ENCODE data around the gene SYDE2. TPM values are rescaled to one million over a fixed set of nuclear protein-coding genes. Genes with fewer than 3 reads are reported as not detected.

The SYDE2 gene
- total RNA-seq, 2 experiments from 2014 or later, result 2.7 to 2.8 TPM

DNA sequence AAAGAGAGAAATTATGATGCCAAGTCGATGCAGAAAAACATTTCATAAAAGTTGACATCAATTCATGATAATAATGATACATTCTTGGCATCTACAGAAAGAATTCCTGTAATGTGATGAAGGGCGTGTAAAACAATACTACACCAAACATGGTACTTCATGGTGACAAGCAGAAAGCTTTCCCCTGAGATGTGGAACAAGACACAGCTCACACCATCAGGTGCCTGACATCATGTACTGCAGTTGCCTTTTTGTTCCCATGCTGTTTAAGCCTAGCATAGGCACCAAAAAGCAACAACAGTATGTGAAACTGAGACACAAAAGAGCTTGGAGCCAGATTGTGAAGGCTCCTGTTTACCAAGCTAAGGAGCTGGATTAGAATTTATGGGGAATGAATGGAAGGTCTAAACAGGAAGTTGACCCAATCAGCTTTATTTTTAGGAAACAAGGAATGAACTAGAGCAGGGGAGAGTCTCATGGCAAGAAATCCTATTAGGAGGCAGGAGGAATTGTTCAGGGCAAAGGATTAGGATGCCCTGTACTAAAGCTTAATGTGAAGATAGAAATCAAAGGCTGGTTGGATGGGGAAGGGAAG lies 67.2 kb downstream of the SYDE2 start:
- POLR2A ChIA-PET, result interaction anchor here (0.6 kb wide), 1 partner anchor 35 kb away, joined by 3 read pairs; no protein-coding TSS in a partner anchor
- CTCF ChIA-PET, result no interaction called here
- H3K4me3 Mint-ChIP-seq, result no peak overlapping the region
- H3K9me3 Mint-ChIP-seq, result no peaks in the 10 kb centered on the region
- H3K4me1 Mint-ChIP-seq (ENCODE audit: low read depth), result no peaks in the 10 kb centered on the region
- H3K36me3 Mint-ChIP-seq, result no peaks in the 10 kb centered on the region
- H3K27ac Mint-ChIP-seq, result no peak overlapping the region
- no peaks in the 10 kb centered on the region for H3K27me3 Mint-ChIP-seq
- intact Hi-C loops (cut with micrococcal nuclease), result no loop called here
- no peak for DNase-seq

GRCh38 chr1:85132078-85132720 lies 68.6 kb downstream of the SYDE2 start:
- intact Hi-C loops (cut with micrococcal nuclease), result no loop called here
- POLR2A ChIA-PET, result no interaction called here

DNA sequence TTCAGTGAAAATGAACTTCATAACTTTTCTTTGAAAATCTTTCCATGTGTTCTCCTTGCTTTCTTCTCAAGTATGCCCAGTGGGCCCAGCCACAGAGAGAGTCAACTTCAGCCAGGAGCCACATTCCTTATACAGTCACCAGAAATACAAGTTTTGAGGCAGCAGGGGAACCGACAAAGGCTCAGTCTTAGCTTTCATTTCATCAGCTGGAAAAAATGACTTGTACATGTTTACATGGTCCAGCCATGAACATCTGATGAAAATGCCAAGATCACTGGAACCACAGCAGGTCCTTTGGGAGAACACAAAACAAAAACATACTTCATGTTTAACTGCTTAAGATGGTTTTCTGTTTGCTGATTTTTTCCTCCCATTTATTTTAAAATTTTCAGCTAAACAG lies 72.5 kb downstream of the SYDE2 start:
- H3K27me3 Mint-ChIP-seq, result peaks cover 3% of the 10 kb centered on the region
- H3K4me3 Mint-ChIP-seq, result no peak overlapping the region
- no peak overlapping the region for H3K27ac Mint-ChIP-seq
- H3K4me1 Mint-ChIP-seq (ENCODE audit: low read depth), result no peaks in the 10 kb centered on the region
- H3K9me3 Mint-ChIP-seq, result no peaks in the 10 kb centered on the region
- ChIA-PET CTCF (no interaction called here), POLR2A (no interaction called here)
- no peak for DNase-seq
- no peaks in the 10 kb centered on the region for H3K36me3 Mint-ChIP-seq
- intact Hi-C loops (cut with micrococcal nuclease), result no loop called here

More at GRCh38 chr1:85132078-85132720, 68.6 kb downstream of the SYDE2 start:
- H3K36me3 Mint-ChIP-seq, result no peaks in the 10 kb centered on the region
- H3K27me3 Mint-ChIP-seq, result peaks cover 3% of the 10 kb centered on the region
- CTCF ChIA-PET, result interaction anchor here (0.9 kb wide), 1 partner anchor 39 kb away, joined by 3 read pairs; no protein-coding TSS in a partner anchor
- no peaks in the 10 kb centered on the region for H3K9me3 Mint-ChIP-seq
- H3K27ac Mint-ChIP-seq, result no peak overlapping the region
- DNase-seq, result no peak
- no peak overlapping the region for H3K4me3 Mint-ChIP-seq
- no peaks in the 10 kb centered on the region for H3K4me1 Mint-ChIP-seq (ENCODE audit: low read depth)

DNA sequence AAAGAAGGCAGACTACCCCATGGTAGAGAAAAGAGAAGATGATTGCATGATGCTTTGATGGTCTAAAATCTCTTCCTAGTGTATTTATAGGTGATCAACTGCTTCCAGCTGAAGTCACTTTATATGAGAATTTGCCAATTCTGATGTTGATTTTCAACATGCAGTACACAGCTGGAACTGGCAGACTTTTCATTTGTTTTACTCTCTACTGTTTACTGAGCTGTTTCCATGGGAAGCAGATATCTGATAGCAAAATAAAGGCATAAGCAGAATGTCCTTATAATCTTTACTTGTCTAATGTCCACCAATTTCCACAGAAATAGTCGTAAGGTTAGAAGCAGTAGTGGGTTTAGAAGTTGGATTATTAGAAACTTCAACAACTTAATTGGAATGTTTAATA lies 74.9 kb downstream of the SYDE2 start:
- DNase-seq, result no peak
- CTCF ChIA-PET, result no interaction called here
- Mint-ChIP-seq H3K4me1 (ENCODE audit: low read depth) (no peaks in the 10 kb centered on the region), H3K36me3 (no peaks in the 10 kb centered on the region), H3K27ac (no peak overlapping the region), H3K4me3 (no peak overlapping the region), H3K9me3 (no peaks in the 10 kb centered on the region), H3K27me3 (peaks cover 3% of the 10 kb centered on the region)
- POLR2A ChIA-PET, result no interaction called here
- intact Hi-C loops (cut with micrococcal nuclease), result no loop called here

DNA sequence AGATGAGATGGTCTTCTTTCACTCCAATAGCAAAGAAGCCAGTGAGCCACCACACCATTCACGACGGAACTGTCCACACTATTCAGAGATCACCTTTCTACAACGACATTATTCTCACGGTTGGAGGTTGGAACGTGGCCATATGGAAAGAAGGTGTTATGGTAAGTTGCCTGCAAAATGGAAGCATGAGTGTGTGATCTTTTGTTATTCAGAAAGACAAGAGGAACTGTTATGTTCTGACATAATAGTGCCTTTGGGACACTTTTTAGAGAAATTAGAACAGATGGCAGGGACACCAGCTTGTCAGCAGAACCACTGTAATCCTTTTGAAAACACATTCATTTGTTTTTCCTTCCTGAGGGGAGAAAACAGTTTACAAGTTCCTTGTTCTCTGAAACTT lies 76.7 kb downstream of the SYDE2 start:
- no peak overlapping the region for H3K27ac Mint-ChIP-seq
- CTCF ChIA-PET, result no interaction called here
- H3K36me3 Mint-ChIP-seq, result no peaks in the 10 kb centered on the region
- H3K4me3 Mint-ChIP-seq, result no peak overlapping the region
- H3K4me1 Mint-ChIP-seq (ENCODE audit: low read depth), result no peaks in the 10 kb centered on the region
- intact Hi-C loops (cut with micrococcal nuclease), result no loop called here
- peaks cover 3% of the 10 kb centered on the region for H3K27me3 Mint-ChIP-seq
- POLR2A ChIA-PET, result no interaction called here
- H3K9me3 Mint-ChIP-seq, result no peaks in the 10 kb centered on the region
- DNase-seq, result no peak

DNA sequence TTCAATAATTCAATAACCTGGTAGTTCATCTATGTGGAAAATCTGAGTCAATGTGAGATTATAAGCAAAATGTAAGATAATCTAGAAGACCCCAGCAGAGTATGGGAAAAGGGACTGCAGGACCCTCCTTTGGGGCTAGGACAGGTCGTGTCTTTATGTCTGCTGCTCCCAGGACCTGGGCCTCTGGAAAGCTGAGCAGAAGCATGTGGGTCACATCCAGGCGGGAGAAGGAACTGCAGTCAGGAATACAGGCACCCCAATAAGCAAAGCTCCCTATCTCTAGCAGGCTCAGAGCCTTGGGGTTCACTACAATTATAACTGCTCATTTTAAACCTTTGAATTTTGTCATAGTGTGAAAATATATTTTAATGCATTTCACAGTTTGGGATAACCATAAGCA lies 78.6 kb downstream of the SYDE2 start:
- H3K4me3 Mint-ChIP-seq, result no peak overlapping the region
- H3K4me1 Mint-ChIP-seq (ENCODE audit: low read depth), result no peaks in the 10 kb centered on the region
- intact Hi-C loops (cut with micrococcal nuclease), result no loop called here
- H3K27ac Mint-ChIP-seq, result no peak overlapping the region
- ChIA-PET CTCF (no interaction called here), POLR2A (no interaction called here)
- no peaks in the 10 kb centered on the region for H3K9me3 Mint-ChIP-seq
- H3K36me3 Mint-ChIP-seq, result no peaks in the 10 kb centered on the region
- no peaks in the 10 kb centered on the region for H3K27me3 Mint-ChIP-seq
- no peak for DNase-seq

GRCh38 chr1:85121744-85122143 lies 79.1 kb downstream of the SYDE2 start:
- intact Hi-C loops (cut with micrococcal nuclease), result no loop called here
- Mint-ChIP-seq H3K27ac (no peak overlapping the region), H3K4me3 (no peak overlapping the region), H3K4me1 (ENCODE audit: low read depth) (no peaks in the 10 kb centered on the region), H3K36me3 (no peaks in the 10 kb centered on the region), H3K27me3 (no peaks in the 10 kb centered on the region), H3K9me3 (no peaks in the 10 kb centered on the region)
- no peak for DNase-seq
- CTCF ChIA-PET, result no interaction called here
- POLR2A ChIA-PET, result no interaction called here

GRCh38 chr1:85118751-85119150 lies 82.1 kb downstream of the SYDE2 start:
- Mint-ChIP-seq H3K9me3 (no peaks in the 10 kb centered on the region), H3K4me3 (no peak overlapping the region), H3K4me1 (ENCODE audit: low read depth) (no peaks in the 10 kb centered on the region), H3K27me3 (no peaks in the 10 kb centered on the region), H3K36me3 (no peaks in the 10 kb centered on the region), H3K27ac (no peak overlapping the region)
- ChIA-PET CTCF (no interaction called here), POLR2A (no interaction called here)
- intact Hi-C loops (cut with micrococcal nuclease), result no loop called here
- no peak for DNase-seq

- no peaks in the 10 kb centered on the region for H3K4me1 Mint-ChIP-seq (ENCODE audit: low read depth)
- no peaks in the 10 kb centered on the region for H3K9me3 Mint-ChIP-seq
- no peaks in the 10 kb centered on the region for H3K27me3 Mint-ChIP-seq
- no peak overlapping the region for H3K4me3 Mint-ChIP-seq
- H3K27ac Mint-ChIP-seq, result no peak overlapping the region
- ChIA-PET POLR2A (no interaction called here), CTCF (interaction anchor here (1.4 kb wide), 1 partner anchor 172 kb away, joined by 4 read pairs; no protein-coding TSS in a partner anchor)
- intact Hi-C loops (cut with micrococcal nuclease), result no loop called here
- no peak for DNase-seq
- H3K36me3 Mint-ChIP-seq, result no peaks in the 10 kb centered on the region
Measured at GRCh38 chr1:85116856-85117255, 84.0 kb downstream of the SYDE2 start.

GRCh38 chr1:85115933-85116332 lies 84.9 kb downstream of the SYDE2 start:
- Mint-ChIP-seq H3K27me3 (no peaks in the 10 kb centered on the region), H3K4me3 (no peak overlapping the region), H3K9me3 (no peaks in the 10 kb centered on the region), H3K27ac (no peak overlapping the region), H3K4me1 (ENCODE audit: low read depth) (no peaks in the 10 kb centered on the region), H3K36me3 (no peaks in the 10 kb centered on the region)
- POLR2A ChIA-PET, result interaction anchor here (0.6 kb wide), 1 partner anchor 50 kb away, joined by 3 read pairs; no protein-coding TSS in a partner anchor
- DNase-seq, result no peak
- CTCF ChIA-PET, result interaction anchor here (1.4 kb wide), 1 partner anchor 171 kb away, joined by 4 read pairs; no protein-coding TSS in a partner anchor
- intact Hi-C loops (cut with micrococcal nuclease), result no loop called here

DNA sequence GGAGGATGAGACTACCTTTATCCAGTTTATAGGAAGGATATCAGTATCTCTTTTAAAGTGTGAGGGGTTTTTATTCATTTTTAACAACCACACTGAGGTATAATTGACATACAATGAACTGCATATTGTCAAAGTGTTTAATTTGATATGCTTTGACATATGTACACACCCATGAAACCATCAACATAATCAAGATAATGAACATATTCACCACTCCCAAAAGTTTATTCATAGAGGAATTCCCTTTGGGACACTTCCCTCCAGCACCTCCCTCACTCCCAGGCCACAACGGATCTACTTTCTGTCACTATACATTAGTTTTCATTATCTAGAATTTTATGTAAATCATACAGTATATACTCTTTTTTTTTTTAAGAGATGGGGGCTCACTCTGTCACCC lies 89.1 kb downstream of the SYDE2 start:
- Mint-ChIP-seq H3K4me3 (no peak overlapping the region), H3K27ac (no peak overlapping the region), H3K27me3 (no peaks in the 10 kb centered on the region), H3K9me3 (no peaks in the 10 kb centered on the region), H3K4me1 (ENCODE audit: low read depth) (no peaks in the 10 kb centered on the region), H3K36me3 (no peaks in the 10 kb centered on the region)
- no peak for DNase-seq
- ChIA-PET POLR2A (no interaction called here), CTCF (interaction anchor here (3.4 kb wide), 1 partner anchor 143 kb away, joined by 31 read pairs; no protein-coding TSS in a partner anchor)
- intact Hi-C loops (cut with micrococcal nuclease), result no loop called here

GRCh38 chr1:85109475-85109874 lies 91.3 kb downstream of the SYDE2 start:
- no peaks in the 10 kb centered on the region for H3K4me1 Mint-ChIP-seq (ENCODE audit: low read depth)
- no peak overlapping the region for H3K4me3 Mint-ChIP-seq
- intact Hi-C loops (cut with micrococcal nuclease), result loop anchor here (1.0 kb wide), 2 partner anchors 145 to 150 kb away; partner anchors contain the start of gene C1orf52
- H3K27ac Mint-ChIP-seq, result no peak overlapping the region
- ChIA-PET POLR2A (no interaction called here), CTCF (interaction anchor here (0.6 to 4.2 kb wide), 10 partner anchors 15 to 165 kb away, joined by 3 to 36 read pairs (median 4); partner anchors contain the start of gene C1orf52)
- no peaks in the 10 kb centered on the region for H3K27me3 Mint-ChIP-seq
- no peaks in the 10 kb centered on the region for H3K9me3 Mint-ChIP-seq
- no peaks in the 10 kb centered on the region for H3K36me3 Mint-ChIP-seq
- peak; percentile 51 for DNase-seq
